ENCODE results near the gene PCDH15.

PCDH15 gene

DNA sequence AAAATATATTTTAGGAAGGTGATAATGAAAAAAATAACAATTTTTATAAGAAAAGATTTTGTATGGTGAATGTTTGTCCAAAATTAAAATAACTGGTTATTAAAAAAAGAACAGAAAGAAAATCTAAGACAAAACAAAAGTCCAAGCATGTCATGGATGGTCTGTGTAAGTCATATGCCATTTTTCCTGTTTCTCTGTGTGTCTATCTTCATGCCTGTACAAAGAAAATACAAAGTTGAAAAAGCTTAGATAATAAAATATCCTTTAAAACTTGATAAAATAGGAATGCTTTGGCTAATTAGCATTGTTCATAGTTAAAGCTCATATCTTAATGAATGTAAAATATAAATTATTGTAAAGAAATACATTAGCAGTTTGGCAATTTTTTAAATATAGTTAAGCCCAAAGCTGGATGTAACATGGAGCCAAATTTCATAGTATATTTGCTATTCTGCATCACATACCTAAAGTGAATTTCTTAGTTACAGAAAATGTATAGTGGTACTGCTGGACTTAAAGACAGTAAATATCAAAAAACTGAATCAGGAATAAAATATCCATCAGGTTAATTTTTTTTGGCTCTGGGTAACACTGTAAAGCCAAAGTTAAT is 661.1 kb downstream of the PCDH15 start:
- Histone ChIP-seq H3K27ac (ENCODE audit: low read length) (no peak overlapping the region), H3K27me3 (ENCODE audit: control insufficient read depth in 1 of 2, insufficient read depth in 2 of 2, low read length in 2 of 2) (no peaks in the 10 kb centered on the region), H3K9ac (ENCODE audit: low read length in 2 of 2) (no peak overlapping the region), H3K36me3 (ENCODE audit: control insufficient read depth in 2 of 2, insufficient read depth in 2 of 2, low read length in 2 of 2) (no peaks in the 10 kb centered on the region), H3K9me3 (ENCODE audit: control insufficient read depth in 2 of 2, low read length in 2 of 2) (peaks cover 0 to 3% of the 10 kb centered on the region in 2 donors), H3K4me1 (ENCODE audit: control insufficient read depth, insufficient read depth, low read length) (no peaks in the 10 kb centered on the region), H3K4me3 (ENCODE audit: low read length in 2 of 2) (no peak overlapping the region)

DNA sequence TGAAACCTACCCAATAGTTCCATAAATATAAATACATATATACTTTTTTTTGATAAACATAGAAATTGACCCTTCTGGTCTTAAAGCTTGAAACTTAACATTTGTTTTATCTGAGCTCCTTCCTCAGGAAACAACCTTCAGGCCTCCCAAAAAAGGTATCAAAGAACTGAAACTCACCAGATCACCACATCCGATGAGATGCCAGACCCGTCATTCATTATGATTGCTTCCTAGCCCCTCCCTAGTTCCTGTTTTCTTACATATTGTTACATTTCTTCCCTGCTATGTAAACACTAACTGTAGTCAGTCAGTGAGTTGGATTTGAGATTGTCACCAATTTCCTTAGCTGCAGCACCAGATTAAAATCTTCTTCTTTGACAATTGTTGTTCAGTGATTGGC is 663.6 kb downstream of the PCDH15 start:
- H3K36me3 ChIP-seq (ENCODE audit: control insufficient read depth in 2 of 2, insufficient read depth in 2 of 2, low read length in 2 of 2), result no peaks in the 10 kb centered on the region
- H3K27ac ChIP-seq (ENCODE audit: low read length), result no peak overlapping the region
- no peak overlapping the region for H3K9ac ChIP-seq (ENCODE audit: low read length in 2 of 2)
- no peaks in the 10 kb centered on the region for H3K4me1 ChIP-seq (ENCODE audit: control insufficient read depth, insufficient read depth, low read length)
- no peaks in the 10 kb centered on the region for H3K27me3 ChIP-seq (ENCODE audit: control insufficient read depth in 1 of 2, insufficient read depth in 2 of 2, low read length in 2 of 2)
- no peak overlapping the region for H3K4me3 ChIP-seq (ENCODE audit: low read length in 2 of 2)
- peaks cover 0 to 3% of the 10 kb centered on the region in 2 donors for H3K9me3 ChIP-seq (ENCODE audit: control insufficient read depth in 2 of 2, low read length in 2 of 2)

GRCh38 chr10:54133203-54133602 is 667.8 kb downstream of the PCDH15 start:
- Histone ChIP-seq H3K27me3 (ENCODE audit: control insufficient read depth in 1 of 2, insufficient read depth in 2 of 2, low read length in 2 of 2) (no peaks in the 10 kb centered on the region), H3K4me3 (ENCODE audit: low read length in 2 of 2) (no peak overlapping the region), H3K9me3 (ENCODE audit: control insufficient read depth in 2 of 2, low read length in 2 of 2) (no peaks in the 10 kb centered on the region), H3K4me1 (ENCODE audit: control insufficient read depth, insufficient read depth, low read length) (no peaks in the 10 kb centered on the region), H3K36me3 (ENCODE audit: control insufficient read depth in 2 of 2, insufficient read depth in 2 of 2, low read length in 2 of 2) (no peaks in the 10 kb centered on the region), H3K27ac (ENCODE audit: low read length) (no peak overlapping the region), H3K9ac (ENCODE audit: low read length in 2 of 2) (no peak overlapping the region)

GRCh38 chr10:54131833-54132232 is 669.2 kb downstream of the PCDH15 start:
- Histone ChIP-seq H3K27ac (ENCODE audit: low read length) (no peak overlapping the region), H3K9me3 (ENCODE audit: control insufficient read depth in 2 of 2, low read length in 2 of 2) (no peaks in the 10 kb centered on the region), H3K4me3 (ENCODE audit: low read length in 2 of 2) (no peak overlapping the region), H3K36me3 (ENCODE audit: control insufficient read depth in 2 of 2, insufficient read depth in 2 of 2, low read length in 2 of 2) (no peaks in the 10 kb centered on the region), H3K4me1 (ENCODE audit: control insufficient read depth, insufficient read depth, low read length) (no peaks in the 10 kb centered on the region), H3K27me3 (ENCODE audit: control insufficient read depth in 1 of 2, insufficient read depth in 2 of 2, low read length in 2 of 2) (no peaks in the 10 kb centered on the region), H3K9ac (ENCODE audit: low read length in 2 of 2) (no peak overlapping the region)

DNA sequence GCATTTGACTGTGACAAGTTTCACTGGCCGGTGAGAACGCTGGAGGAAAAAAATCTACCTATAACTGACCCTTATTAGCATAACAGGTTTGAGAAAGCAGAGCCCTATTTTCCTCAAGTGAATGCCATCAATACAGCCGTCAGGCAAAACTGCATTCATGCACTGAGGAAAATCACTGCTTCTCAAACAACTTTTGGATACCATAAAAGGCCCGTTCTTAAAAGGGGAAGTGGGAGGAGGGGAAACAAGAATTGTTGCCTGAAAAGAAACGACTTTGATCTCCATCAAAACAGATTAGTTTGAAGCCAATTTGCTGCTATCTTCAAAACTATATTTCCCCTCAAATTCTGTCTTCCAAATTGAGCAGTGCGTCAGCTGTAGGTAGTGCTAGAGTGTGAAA is 670.6 kb downstream of the PCDH15 start:
- Histone ChIP-seq H3K27ac (ENCODE audit: low read length) (no peak overlapping the region), H3K4me3 (ENCODE audit: low read length in 2 of 2) (no peak overlapping the region), H3K9me3 (ENCODE audit: control insufficient read depth in 2 of 2, low read length in 2 of 2) (no peaks in the 10 kb centered on the region), H3K27me3 (ENCODE audit: control insufficient read depth in 1 of 2, insufficient read depth in 2 of 2, low read length in 2 of 2) (no peaks in the 10 kb centered on the region), H3K36me3 (ENCODE audit: control insufficient read depth in 2 of 2, insufficient read depth in 2 of 2, low read length in 2 of 2) (no peaks in the 10 kb centered on the region), H3K9ac (ENCODE audit: low read length in 2 of 2) (no peak overlapping the region), H3K4me1 (ENCODE audit: control insufficient read depth, insufficient read depth, low read length) (no peaks in the 10 kb centered on the region)

GRCh38 chr10:54125098-54125747 is 675.8 kb downstream of the PCDH15 start:
- Histone ChIP-seq H3K4me1 (ENCODE audit: control insufficient read depth, insufficient read depth, low read length) (no peaks in the 10 kb centered on the region), H3K4me3 (ENCODE audit: low read length in 2 of 2) (no peak overlapping the region), H3K9me3 (ENCODE audit: control insufficient read depth in 2 of 2, low read length in 2 of 2) (no peaks in the 10 kb centered on the region), H3K27ac (ENCODE audit: low read length) (no peak overlapping the region), H3K36me3 (ENCODE audit: control insufficient read depth in 2 of 2, insufficient read depth in 2 of 2, low read length in 2 of 2) (no peaks in the 10 kb centered on the region), H3K9ac (ENCODE audit: low read length in 2 of 2) (no peak overlapping the region), H3K27me3 (ENCODE audit: control insufficient read depth in 1 of 2, insufficient read depth in 2 of 2, low read length in 2 of 2) (no peaks in the 10 kb centered on the region)

- H3K9me3 ChIP-seq (ENCODE audit: control insufficient read depth in 2 of 2, low read length in 2 of 2), result no peaks in the 10 kb centered on the region
- H3K36me3 ChIP-seq (ENCODE audit: control insufficient read depth in 2 of 2, insufficient read depth in 2 of 2, low read length in 2 of 2), result no peaks in the 10 kb centered on the region
- no peaks in the 10 kb centered on the region for H3K27me3 ChIP-seq (ENCODE audit: control insufficient read depth in 1 of 2, insufficient read depth in 2 of 2, low read length in 2 of 2)
- no peak overlapping the region for H3K4me3 ChIP-seq (ENCODE audit: low read length in 2 of 2)
- no peak overlapping the region for H3K9ac ChIP-seq (ENCODE audit: low read length in 2 of 2)
- no peak overlapping the region for H3K27ac ChIP-seq (ENCODE audit: low read length)
- no peaks in the 10 kb centered on the region for H3K4me1 ChIP-seq (ENCODE audit: control insufficient read depth, insufficient read depth, low read length)
These were observed 676.7 kb downstream of the PCDH15 start for GRCh38 chr10:54124209-54124885.

DNA sequence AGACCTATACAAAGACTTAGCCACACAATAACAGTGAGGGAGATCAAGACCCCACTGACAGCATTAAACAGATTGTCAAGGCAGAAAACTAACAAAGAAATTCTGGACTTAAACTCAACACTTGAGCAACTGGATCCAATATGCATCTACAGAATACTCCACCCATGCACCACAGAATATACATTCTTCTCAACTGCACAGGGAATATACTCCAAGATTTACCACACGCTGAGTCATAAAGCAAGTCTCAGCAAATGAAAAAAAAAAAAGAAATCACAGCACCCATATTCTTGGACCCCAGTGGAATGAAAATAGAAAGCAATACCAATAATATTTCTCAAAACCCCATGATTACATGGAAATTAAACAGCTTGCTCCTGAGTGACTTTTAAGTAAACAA is 680.2 kb downstream of the PCDH15 start:
- Histone ChIP-seq H3K9ac (ENCODE audit: low read length in 2 of 2) (no peak overlapping the region), H3K4me3 (ENCODE audit: low read length in 2 of 2) (no peak overlapping the region), H3K27ac (ENCODE audit: low read length) (no peak overlapping the region), H3K36me3 (ENCODE audit: control insufficient read depth in 2 of 2, insufficient read depth in 2 of 2, low read length in 2 of 2) (no peaks in the 10 kb centered on the region), H3K27me3 (ENCODE audit: control insufficient read depth in 1 of 2, insufficient read depth in 2 of 2, low read length in 2 of 2) (no peaks in the 10 kb centered on the region), H3K9me3 (ENCODE audit: control insufficient read depth in 2 of 2, low read length in 2 of 2) (no peaks in the 10 kb centered on the region), H3K4me1 (ENCODE audit: control insufficient read depth, insufficient read depth, low read length) (no peaks in the 10 kb centered on the region)

DNA sequence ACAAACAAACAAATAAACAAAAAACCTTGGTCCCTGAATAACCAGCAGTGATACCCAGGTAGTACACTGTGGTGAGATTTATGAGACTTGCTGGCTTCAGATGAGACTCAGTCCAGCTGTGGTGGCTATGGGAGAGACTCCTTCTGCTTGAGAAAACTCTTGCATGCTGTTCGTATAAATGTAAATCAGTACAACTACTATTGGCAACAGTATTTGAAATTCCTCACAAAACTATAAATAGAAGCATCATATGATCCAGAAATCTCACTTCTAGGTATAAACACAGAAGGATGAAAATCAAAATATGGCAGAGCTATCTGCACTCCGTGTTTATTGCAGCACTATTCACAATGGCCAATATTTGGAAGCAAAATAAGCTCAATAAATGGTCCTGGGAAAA is 692.1 kb downstream of the PCDH15 start:
- no peaks in the 10 kb centered on the region for H3K9me3 ChIP-seq (ENCODE audit: control insufficient read depth in 2 of 2, low read length in 2 of 2)
- H3K9ac ChIP-seq (ENCODE audit: low read length in 2 of 2), result no peak overlapping the region
- H3K4me3 ChIP-seq (ENCODE audit: low read length in 2 of 2), result no peak overlapping the region
- no peaks in the 10 kb centered on the region for H3K36me3 ChIP-seq (ENCODE audit: control insufficient read depth in 2 of 2, insufficient read depth in 2 of 2, low read length in 2 of 2)
- H3K27ac ChIP-seq (ENCODE audit: low read length), result no peak overlapping the region
- H3K4me1 ChIP-seq (ENCODE audit: control insufficient read depth, insufficient read depth, low read length), result no peaks in the 10 kb centered on the region
- H3K27me3 ChIP-seq (ENCODE audit: control insufficient read depth in 1 of 2, insufficient read depth in 2 of 2, low read length in 2 of 2), result no peaks in the 10 kb centered on the region

GRCh38 chr10:54096892-54097291 is 704.1 kb downstream of the PCDH15 start:
- Histone ChIP-seq H3K9me3 (ENCODE audit: control insufficient read depth in 2 of 2, low read length in 2 of 2) (no peaks in the 10 kb centered on the region), H3K9ac (ENCODE audit: low read length in 2 of 2) (no peak overlapping the region), H3K4me3 (ENCODE audit: low read length in 2 of 2) (no peak overlapping the region), H3K4me1 (ENCODE audit: control insufficient read depth, insufficient read depth, low read length) (no peaks in the 10 kb centered on the region), H3K36me3 (ENCODE audit: control insufficient read depth in 2 of 2, insufficient read depth in 2 of 2, low read length in 2 of 2) (no peaks in the 10 kb centered on the region), H3K27ac (ENCODE audit: low read length) (no peak overlapping the region), H3K27me3 (ENCODE audit: control insufficient read depth in 1 of 2, insufficient read depth in 2 of 2, low read length in 2 of 2) (no peaks in the 10 kb centered on the region)

- H3K9ac ChIP-seq (ENCODE audit: low read length in 2 of 2), result no peak overlapping the region
- H3K27ac ChIP-seq (ENCODE audit: low read length), result no peak overlapping the region
- H3K36me3 ChIP-seq (ENCODE audit: control insufficient read depth in 2 of 2, insufficient read depth in 2 of 2, low read length in 2 of 2), result no peaks in the 10 kb centered on the region
- H3K4me1 ChIP-seq (ENCODE audit: control insufficient read depth, insufficient read depth, low read length), result no peaks in the 10 kb centered on the region
- H3K4me3 ChIP-seq (ENCODE audit: low read length in 2 of 2), result no peak overlapping the region
- no peaks in the 10 kb centered on the region for H3K27me3 ChIP-seq (ENCODE audit: control insufficient read depth in 1 of 2, insufficient read depth in 2 of 2, low read length in 2 of 2)
- H3K9me3 ChIP-seq (ENCODE audit: control insufficient read depth in 2 of 2, low read length in 2 of 2), result no peaks in the 10 kb centered on the region
These were observed 706.7 kb downstream of the PCDH15 start for GRCh38 chr10:54094321-54094720.

All from stomach smooth muscle (tissue), 2 donors.